Hepatocyte (in vitro differentiated cells): Measurements from ENCODE around the gene CAMKK1. TPM values are rescaled to one million over a fixed set of nuclear protein-coding genes. Genes with fewer than 3 reads are reported as not detected.

Experiments used
- DNase-seq: peaks from one replicate; pipeline ENCODE4 v3.0.0-alpha.2; 2016; ENCODE audit warnings: low spot score
- H2AFZ ChIP-seq: fragments of 200-600 bp; sonication (generic); 2 replicates; pipeline ENCODE4 v1.6.0; 2016; ENCODE audit warnings: antibody characterized with exemption, mild to moderate bottlenecking
- H3K27ac ChIP-seq: fragments of 200-600 bp; sonication (generic); 2 replicates; pipeline ENCODE4 v1.5.1; 2016; ENCODE audit warnings: mild to moderate bottlenecking
- H3K27me3 ChIP-seq: fragments of 200-600 bp; sonication (generic); 2 replicates; pipeline ENCODE4 v1.6.1; 2016
- H3K36me3 ChIP-seq: fragments of 200-600 bp; sonication (generic); replicated peaks from 2 replicates; pipeline ENCODE4 v1.5.1; 2016; ENCODE audit warnings: low read depth; ENCODE audit not compliant: insufficient read depth
- H3K4me1 ChIP-seq: fragments of 200-600 bp; sonication (generic); 2 replicates; pipeline ENCODE4 v1.5.1; 2016; ENCODE audit warnings: mild to moderate bottlenecking, moderate library complexity; ENCODE audit not compliant: insufficient read depth
- H3K4me2 ChIP-seq: fragments of 200-600 bp; sonication (generic); 2 replicates; pipeline ENCODE4 v1.6.0; 2016
- H3K4me3 ChIP-seq: fragments of 200-600 bp; sonication (generic); 2 replicates; pipeline ENCODE4 v1.5.1; 2016; ENCODE audit warnings: mild to moderate bottlenecking
- H3K79me2 ChIP-seq: fragments of 200-600 bp; sonication (generic); 2 replicates; pipeline ENCODE4 v1.6.0; 2017; ENCODE audit warnings: mild to moderate bottlenecking
- H3K9me2 ChIP-seq: fragments of 200-600 bp; sonication (generic); replicated peaks from 2 replicates; pipeline ENCODE4 v1.6.0; 2017; ENCODE audit warnings: mild to moderate bottlenecking; ENCODE audit not compliant: insufficient read depth
- H3K9me3 ChIP-seq: fragments of 200-600 bp; sonication (generic); 2 replicates; pipeline ENCODE4 v1.5.1; 2016; ENCODE audit warnings: low read depth, mild to moderate bottlenecking
- H4K20me1 ChIP-seq: fragments of 200-600 bp; sonication (generic); 2 replicates; pipeline ENCODE4 v1.6.0; 2016; ENCODE audit warnings: mild to moderate bottlenecking; ENCODE audit not compliant: insufficient read depth, poor library complexity, severe bottlenecking
- CTCF ChIP-seq: fragments of 200-600 bp; sonication (generic); IDR thresholded peaks from 2 replicates; pipeline ENCODE4 v1.5.1; 2016; ENCODE audit warnings: antibody characterized with exemption, mild to moderate bottlenecking; ENCODE audit not compliant: poor library complexity
- EZH2 ChIP-seq: fragments of 200-600 bp; sonication (generic); IDR thresholded peaks from 2 replicates; pipeline ENCODE4 v1.6.1; 2016; ENCODE audit warnings: antibody characterized with exemption, mild to moderate bottlenecking, borderline replicate concordance
- EZH2phosphoT487 ChIP-seq: fragments of 200-600 bp; sonication (generic); IDR thresholded peaks from one replicate; pipeline ENCODE4 v1.6.1; 2018; ENCODE audit warnings: antibody characterized with exemption, mild to moderate bottlenecking, low read depth, moderate library complexity; ENCODE audit not compliant: unreplicated experiment, severe bottlenecking
- WGBS: methylation state at CpG from one replicate; pipeline ENCODE4 v1.1.6; 2016; ENCODE audit warnings: low lambda C conversion rate; ENCODE audit errors: missing lambda C conversion rate; 5-methylcytosine and 5-hydroxymethylcytosine counted together
- polyA plus RNA-seq: library from polyadenylated mRNA; unstranded; fragments of >200 nt; fragmentation: Nextera tagmentation; extraction: Ambion mirVana; gene quantifications from 2 replicates; pipeline ENCODE4 v1.2.1, GENCODE V29; 2016
- total RNA-seq: library from RNA; depleted of rRNA; stranded (reverse); fragments of >200 nt; gene quantifications from 2 replicates; pipeline ENCODE4 v1.2.3, GENCODE V29; 2014

Gene CAMKK1
- total and polyA plus RNA-seq, 2 experiments from 2014 or later = 4.4 to 5.1 TPM

- Histone ChIP-seq H3K4me1 (peaks cover 30% of the 10 kb centered on the region), H3K36me3 (no peaks in the 10 kb centered on the region)
- no peak for TF ChIP-seq CTCF
- TF ChIP-seq EZH2 = no peak
- TF ChIP-seq EZH2phosphoT487 = no peak
Measured at GRCh38 chr17:3895354-3895753, 2.5 kb upstream of the CAMKK1 start.

GRCh38 chr17:3894911-3895343 lies 2.1 kb upstream of the CAMKK1 start:
- peak overlapping the region; percentile 91 for H3K27ac ChIP-seq
- no peaks in the 10 kb centered on the region for H3K36me3 ChIP-seq
- WGBS = 22% methylated on average over 2 of the region's 2 CpGs
- peaks cover 4% of the 10 kb centered on the region for H3K79me2 ChIP-seq
- H3K9me2 ChIP-seq = no peaks in the 10 kb centered on the region
- TF ChIP-seq EZH2 = no peak
- TF ChIP-seq EZH2phosphoT487 = no peak
- TF ChIP-seq CTCF = no peak
- H3K27me3 ChIP-seq = no peaks in the 10 kb centered on the region
- no peaks in the 10 kb centered on the region for H3K9me3 ChIP-seq
- no peak overlapping the region for H3K4me2 ChIP-seq
- no peaks in the 10 kb centered on the region for H4K20me1 ChIP-seq
- H2AFZ ChIP-seq = no peak overlapping the region
- peaks cover 34% of the 10 kb centered on the region for H3K4me1 ChIP-seq
- H3K4me3 ChIP-seq = no peak overlapping the region
- peak; percentile 81 for DNase-seq

More at GRCh38 chr17:3895354-3895753, 2.5 kb upstream of the CAMKK1 start:
- Histone ChIP-seq H4K20me1 (no peaks in the 10 kb centered on the region), H2AFZ (no peak overlapping the region), H3K4me2 (no peak overlapping the region), H3K27ac (peak overlapping the region; percentile 90), H3K27me3 (no peaks in the 10 kb centered on the region), H3K9me3 (no peaks in the 10 kb centered on the region), H3K79me2 (peaks cover 4% of the 10 kb centered on the region), H3K4me3 (no peak overlapping the region), H3K9me2 (no peaks in the 10 kb centered on the region)
- DNase-seq = no peak
- 92% methylated on average over 3 of the region's 3 CpGs for WGBS

DNA sequence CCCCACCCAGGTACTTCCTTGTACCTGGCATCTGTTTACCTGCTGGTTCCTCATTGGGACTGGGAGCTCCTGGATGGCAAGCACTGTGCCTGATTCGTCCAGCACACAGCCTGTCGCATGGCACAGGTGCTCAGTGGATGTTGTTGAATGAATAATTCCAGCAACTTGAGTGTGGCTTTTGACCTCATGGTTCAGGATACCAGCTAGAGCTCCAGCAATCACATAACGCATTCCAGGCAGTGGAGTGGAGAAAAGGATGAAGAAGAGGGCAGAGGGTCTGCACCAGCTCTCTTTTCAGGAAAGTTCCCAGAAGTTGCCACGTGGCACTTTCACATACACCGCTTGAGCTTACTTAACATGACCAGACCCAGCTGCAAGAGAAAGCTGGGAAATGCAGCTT lies 1.3 kb upstream of the CAMKK1 start:
- DNase-seq = no peak
- H3K79me2 ChIP-seq = peaks cover 4% of the 10 kb centered on the region
- TF ChIP-seq CTCF (no peak), EZH2phosphoT487 (no peak), EZH2 (no peak)
- H3K4me2 ChIP-seq = peak overlapping the region; percentile 100
- no peaks in the 10 kb centered on the region for H3K9me2 ChIP-seq
- peak overlapping the region; percentile 91 for H3K27ac ChIP-seq
- 95% methylated on average over 5 of the region's 5 CpGs for WGBS
- no peaks in the 10 kb centered on the region for H4K20me1 ChIP-seq
- no peak overlapping the region for H2AFZ ChIP-seq
- H3K4me3 ChIP-seq = no peak overlapping the region
- H3K4me1 ChIP-seq = peaks cover 40% of the 10 kb centered on the region
- H3K27me3 ChIP-seq = no peaks in the 10 kb centered on the region
- H3K9me3 ChIP-seq = no peaks in the 10 kb centered on the region
- no peaks in the 10 kb centered on the region for H3K36me3 ChIP-seq

DNA sequence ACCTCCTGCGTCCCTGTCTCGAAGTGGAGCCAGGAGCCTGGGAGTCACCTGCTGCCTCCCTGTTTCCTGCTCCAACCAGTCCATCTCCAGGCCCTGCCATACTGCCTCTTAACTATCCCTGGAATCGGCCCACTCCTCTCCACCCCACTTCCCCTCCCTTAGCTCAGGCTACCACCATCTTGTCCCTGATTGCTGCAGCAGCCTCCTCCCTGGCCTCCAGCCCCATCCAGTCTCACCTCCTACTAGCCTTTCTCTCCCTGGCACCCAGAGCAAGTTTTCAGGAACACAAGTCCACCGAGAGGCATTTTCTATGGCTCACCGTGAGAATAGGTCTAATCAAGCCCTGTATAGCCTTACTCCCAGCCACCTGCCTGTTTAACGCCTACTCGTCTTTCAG lies 865 bp upstream of the CAMKK1 start:
- Histone ChIP-seq H3K9me2 (no peaks in the 10 kb centered on the region), H3K9me3 (no peaks in the 10 kb centered on the region), H2AFZ (peak overlapping the region; percentile 48), H3K4me3 (no peak overlapping the region), H3K4me2 (peak overlapping the region; percentile 100), H3K27ac (peak overlapping the region; percentile 91), H3K4me1 (peaks cover 40% of the 10 kb centered on the region), H3K79me2 (peaks cover 4% of the 10 kb centered on the region), H3K27me3 (no peaks in the 10 kb centered on the region), H3K36me3 (no peaks in the 10 kb centered on the region), H4K20me1 (no peaks in the 10 kb centered on the region)
- TF ChIP-seq CTCF (no peak), EZH2phosphoT487 (no peak), EZH2 (no peak)
- no peak for DNase-seq
- 82% methylated on average over 7 of the region's 7 CpGs for WGBS
